Heart left ventricle (tissue), 13 donors: ENCODE results near the gene BRSK2.

Source experiments
- CTCF ChIP-seq, 12 donors: fragments of 200-600 bp; sonication (generic) in 4 of 12; IDR thresholded peaks; one replicate each; pipeline versions ENCODE4 v1.5.0 to v1.8.0; 2018 to 2022; ENCODE audit warnings: antibody characterized with exemption in 12 of 12, mild to moderate bottlenecking in 5 of 12
- POLR2A ChIP-seq, 2 donors: fragments of 450-650 bp; IDR thresholded peaks; one replicate each; pipeline ENCODE4 v1.6.1; 2017; ENCODE audit warnings: antibody characterized with exemption in 2 of 2, mild to moderate bottlenecking in 2 of 2, moderate library complexity in 2 of 2
- donor health status: ischemic (EF 13 %, LVEDD 7.1; RV severe dilation, severe dysfunction).
- donor health status: DM: no; HTN: yes; CAD: no.
- donor health status: DM: no; HTN: no; CAD: no.
- donor health status: ischemic (EF 25% LVEDD 6.9; RV normal size, moderate dysfunction).
- donor health status: ischemic (EF 25% LVEDD 5.7; RV mildly dilated, moderate dysfunction).
- donor health status: ischemic (EF 35%, LVEDD 5.7; RV mildly dilated, moderate dysfunction).
- donor health status: nonischemic (EF 11% LVEDD 7.7; RV severe dilation, severe dysfunction).
- donor health status: DM: yes; HTN: yes; CAD: no.
- donor health status: PGD.
- donor health status: ischemic (EF 29% LVEDD 5.4; RV normal size, mild dysfunction).
- donor health status: nonischemic (EF 23%, LVEDD 6.1; RV moderate dilation, normal function).

GRCh38 chr11:1480191-1480554, 90.4 kb downstream of the BRSK2 start:
- TF ChIP-seq CTCF (IDR thresholded peaks at IDR 0.05), result no peak
- no peak for TF ChIP-seq POLR2A (IDR thresholded peaks at IDR 0.05)
